Gastroesophageal sphincter (tissue), 4 donors: Measurements from ENCODE around the gene ZCCHC14. TPM values are rescaled to one million over a fixed set of nuclear protein-coding genes. Genes with fewer than 3 reads are reported as not detected.
"Not testable (repeated sequence)": the region's sequence is repeated elsewhere in the genome, so short reads cannot be mapped to it uniquely, and the experiment has no call there.

Experiments used
- ATAC-seq: fragments of 150-250 bp; one replicate; pipeline ENCODE4 v1.9.1; 2016; ENCODE audit warnings: mild to moderate bottlenecking, moderate library complexity
- H3K27ac ChIP-seq, 4 donors: fragments of 200-600 bp; sonication (generic) in 3 of 4; 1 replicate in 3 of 4; 2 replicates in 1 of 4; pipeline ENCODE4 v1.5.1; 2016 to 2019
- H3K27me3 ChIP-seq: fragments of 200-600 bp; sonication (generic); one replicate; pipeline ENCODE4 v1.5.1; 2019
- H3K36me3 ChIP-seq, 2 donors: fragments of 200-600 bp; sonication (generic); one replicate each; pipeline ENCODE4 v1.5.1; 2019; ENCODE audit warnings: control low read depth in 1 of 2
- H3K4me1 ChIP-seq, 3 donors: fragments of 200-600 bp; sonication (generic); 1 replicate in 2 of 3; 2 replicates in 1 of 3; pipeline ENCODE4 v1.5.1; 2016 to 2019; ENCODE audit warnings: control low read depth in 2 of 3
- H3K4me3 ChIP-seq, 2 donors: fragments of 200-600 bp; sonication (generic); one replicate each; pipeline ENCODE4 v1.5.1; 2019; ENCODE audit warnings: mild to moderate bottlenecking in 1 of 2, moderate library complexity in 1 of 2
- H3K9me3 ChIP-seq, 3 donors: fragments of 200-600 bp; sonication (generic); one replicate each; pipeline ENCODE4 v1.5.1; 2017 to 2019; ENCODE audit warnings: control low read depth in 2 of 3
- EP300 ChIP-seq: sonication (generic); formaldehyde crosslinking; IDR thresholded peaks from one replicate; pipeline ENCODE4 v1.6.1; 2017; ENCODE audit warnings: antibody characterized with exemption, mild to moderate bottlenecking
- POLR2A ChIP-seq, 2 donors: fragments of 450-650 bp; IDR thresholded peaks; one replicate each; pipeline ENCODE4 v1.6.1; 2017; ENCODE audit warnings: antibody characterized with exemption in 2 of 2, mild to moderate bottlenecking in 2 of 2, moderate library complexity in 1 of 2
- POLR2AphosphoS5 ChIP-seq: sonication (generic); formaldehyde crosslinking; IDR thresholded peaks from one replicate; pipeline ENCODE4 v1.6.1; 2017; ENCODE audit warnings: antibody characterized with exemption
- WGBS, 2 donors: methylation state at CpG; one replicate each; pipeline ENCODE4 v1.1.5; 2018; ENCODE audit warnings: low coverage in 1 of 2; 5-methylcytosine and 5-hydroxymethylcytosine counted together
- total RNA-seq, 4 donors: library from RNA; depleted of rRNA; stranded (reverse); fragments of >200 nt; gene quantifications; one replicate each; pipeline ENCODE4 v1.1.0, GENCODE V29; 2016
- TF ChIP-seq, protein P1 (sequence below), 4 experiments: fragments of 200-600 bp in 2 of 4; fragments of 450-650 bp in 2 of 4; sonication (generic) in 1 of 4; IDR thresholded peaks; one replicate each; pipeline ENCODE4 v1.5.1; 2017 to 2019; ENCODE audit warnings: antibody characterized with exemption in 4 of 4, mild to moderate bottlenecking in 2 of 4, moderate library complexity in 2 of 4

The ZCCHC14 gene
- total RNA-seq, 4 donors from 2014 or later: 15.5 to 24.9 (median 19.9) TPM

DNA sequence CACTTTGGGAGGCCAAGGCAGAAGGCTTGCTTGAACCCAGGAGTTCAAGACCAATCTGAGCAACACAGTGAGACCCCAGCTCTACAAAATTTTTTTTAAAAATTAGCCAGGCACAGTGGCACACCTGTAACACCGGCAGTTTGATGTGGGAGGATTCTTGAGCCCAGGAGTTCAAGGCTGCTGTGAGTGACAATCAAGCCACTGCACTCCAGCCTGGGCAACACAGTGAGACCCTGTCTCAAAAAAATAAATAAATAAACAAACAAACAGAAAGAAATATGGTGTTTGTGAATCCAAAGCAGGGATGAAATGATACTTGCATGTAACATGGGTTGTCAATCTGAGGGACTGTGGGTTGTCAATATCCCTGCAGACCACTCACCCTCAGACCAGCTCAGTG, 125.9 kb downstream of the ZCCHC14 start:
- Histone ChIP-seq H3K4me1 (peaks cover 0 to 91% (median 27%) of the 10 kb centered on the region in 3 donors), H3K9me3 (no peaks in the 10 kb centered on the region), H3K27me3 (no peaks in the 10 kb centered on the region), H3K36me3 (peaks cover 0 to 26% of the 10 kb centered on the region in 2 donors), H3K4me3 (no peak overlapping the region), H3K27ac (peak overlapping the region in 1 of 4 donors; percentile 27)
- 80% methylated on average over 1 of the region's 1 CpG; no CpG with 5 or more reads in 1 of the 2 donors for WGBS, 2 donors
- TF ChIP-seq, protein P1, sequence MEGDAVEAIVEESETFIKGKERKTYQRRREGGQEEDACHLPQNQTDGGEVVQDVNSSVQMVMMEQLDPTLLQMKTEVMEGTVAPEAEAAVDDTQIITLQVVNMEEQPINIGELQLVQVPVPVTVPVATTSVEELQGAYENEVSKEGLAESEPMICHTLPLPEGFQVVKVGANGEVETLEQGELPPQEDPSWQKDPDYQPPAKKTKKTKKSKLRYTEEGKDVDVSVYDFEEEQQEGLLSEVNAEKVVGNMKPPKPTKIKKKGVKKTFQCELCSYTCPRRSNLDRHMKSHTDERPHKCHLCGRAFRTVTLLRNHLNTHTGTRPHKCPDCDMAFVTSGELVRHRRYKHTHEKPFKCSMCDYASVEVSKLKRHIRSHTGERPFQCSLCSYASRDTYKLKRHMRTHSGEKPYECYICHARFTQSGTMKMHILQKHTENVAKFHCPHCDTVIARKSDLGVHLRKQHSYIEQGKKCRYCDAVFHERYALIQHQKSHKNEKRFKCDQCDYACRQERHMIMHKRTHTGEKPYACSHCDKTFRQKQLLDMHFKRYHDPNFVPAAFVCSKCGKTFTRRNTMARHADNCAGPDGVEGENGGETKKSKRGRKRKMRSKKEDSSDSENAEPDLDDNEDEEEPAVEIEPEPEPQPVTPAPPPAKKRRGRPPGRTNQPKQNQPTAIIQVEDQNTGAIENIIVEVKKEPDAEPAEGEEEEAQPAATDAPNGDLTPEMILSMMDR (IDR thresholded peaks at IDR 0.05): no peak
- no peak for ATAC-seq

DNA sequence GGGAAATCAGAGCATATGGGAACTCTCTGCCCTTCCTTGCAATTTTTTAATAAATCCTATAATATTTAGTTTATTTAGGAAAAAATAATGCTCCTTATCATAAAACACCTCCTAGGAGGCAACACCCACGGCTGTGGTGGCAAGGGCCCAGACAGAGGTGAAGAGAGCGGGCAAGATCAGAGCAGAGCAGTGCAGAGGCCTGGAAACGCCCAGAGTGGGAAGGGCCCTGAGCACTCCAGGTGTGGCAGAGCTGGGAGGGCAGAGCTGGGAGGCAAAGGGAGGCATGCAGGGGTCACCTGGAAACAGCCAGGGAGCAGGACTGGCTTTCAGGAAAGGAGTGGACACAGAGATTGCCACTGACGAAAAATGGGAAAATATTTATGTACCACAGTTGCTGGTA, 126.5 kb downstream of the ZCCHC14 start:
- H3K4me3 ChIP-seq: no peak overlapping the region
- TF ChIP-seq, protein P1 (IDR thresholded peaks at IDR 0.05): no peak
- H3K27ac ChIP-seq: no peak overlapping the region
- 80 to 100% methylated on average over 1 to 2 of the region's 4 CpGs for WGBS, 2 donors
- peaks cover 0 to 84% (median 26%) of the 10 kb centered on the region in 3 donors for H3K4me1 ChIP-seq
- peaks cover 0 to 32% of the 10 kb centered on the region in 2 donors for H3K36me3 ChIP-seq
- H3K27me3 ChIP-seq: no peaks in the 10 kb centered on the region
- no peaks in the 10 kb centered on the region for H3K9me3 ChIP-seq
- no peak for ATAC-seq

DNA sequence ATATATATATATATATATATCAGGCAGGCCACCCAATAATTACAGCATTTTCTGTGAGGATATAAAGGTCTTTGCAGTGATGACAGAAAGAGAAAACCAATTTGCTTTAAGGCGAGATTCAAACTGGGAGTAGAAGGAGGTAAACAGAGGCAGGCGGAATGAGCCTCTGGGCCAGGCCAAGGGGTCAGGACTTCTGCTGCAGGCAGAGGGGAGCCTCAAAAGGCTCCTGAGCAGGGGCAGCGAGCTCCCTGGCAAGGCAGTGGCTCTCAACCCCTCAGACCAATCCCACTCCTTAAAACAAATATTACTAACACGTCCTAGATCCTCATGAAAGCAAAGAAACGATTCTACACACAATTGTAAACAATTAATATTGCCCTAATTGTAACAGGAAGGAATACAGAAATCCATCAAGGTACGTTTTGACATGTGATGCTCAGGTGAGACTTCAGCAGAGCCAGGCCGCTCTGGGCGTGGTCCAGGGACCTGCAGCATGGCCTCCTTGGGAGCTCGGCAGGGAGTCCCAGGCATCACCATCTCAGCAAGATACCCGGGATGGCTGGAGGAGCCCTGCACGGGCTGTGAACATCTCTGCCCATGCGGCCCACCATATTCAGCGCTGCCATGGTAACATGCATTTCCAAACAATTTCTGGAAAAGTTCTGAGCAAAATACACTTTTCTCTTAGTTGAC, 127.7 kb downstream of the ZCCHC14 start:
- peak overlapping the region in 2 of 4 donors; percentile 44 to 82 for H3K27ac ChIP-seq
- H3K4me3 ChIP-seq: no peak overlapping the region
- H3K4me1 ChIP-seq: peaks cover 0 to 73% (median 19%) of the 10 kb centered on the region in 3 donors
- 83 to 86% methylated on average over 5 to 8 of the region's 13 CpGs for WGBS, 2 donors
- no peaks in the 10 kb centered on the region for H3K9me3 ChIP-seq
- no peaks in the 10 kb centered on the region for H3K27me3 ChIP-seq
- peaks cover 0 to 43% of the 10 kb centered on the region in 2 donors for H3K36me3 ChIP-seq
- ATAC-seq: no peak
- TF ChIP-seq POLR2A (IDR thresholded peaks at IDR 0.05) (no peak), POLR2AphosphoS5 (no peak), EP300 (no peak)
- TF ChIP-seq, protein P1 (IDR thresholded peaks at IDR 0.05): no peak

DNA sequence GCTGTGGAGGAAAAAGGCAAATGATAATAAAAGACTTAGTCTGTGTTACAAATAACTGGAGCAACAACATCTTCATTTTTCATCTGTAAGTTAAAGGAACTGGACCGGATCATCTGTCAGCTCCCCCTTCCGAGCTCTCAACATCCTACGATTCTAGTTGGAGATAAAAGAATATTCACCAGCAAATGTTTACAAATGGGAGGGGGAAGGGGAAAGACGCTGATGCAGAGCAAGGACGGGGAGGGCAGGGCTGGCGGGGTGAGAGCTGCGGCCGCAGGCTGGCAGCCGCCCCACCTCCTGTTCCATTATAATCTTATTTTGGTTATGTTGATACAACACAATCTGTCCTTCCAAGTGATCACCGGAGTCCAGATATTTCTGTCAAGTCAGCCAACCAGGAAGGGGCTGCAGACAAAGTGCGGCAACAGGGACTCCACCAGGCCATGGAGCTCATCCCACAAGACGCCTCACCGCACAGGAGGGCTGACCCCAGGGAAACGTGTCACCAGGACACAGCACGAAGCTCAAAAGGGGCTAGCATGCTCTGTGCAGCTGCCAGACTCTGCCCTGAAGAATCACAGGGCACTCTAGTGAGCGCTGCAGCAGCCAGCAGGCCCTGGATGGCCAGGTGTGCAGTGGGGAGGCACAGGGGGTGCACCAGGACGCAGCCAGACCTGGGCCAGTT, 128.9 kb downstream of the ZCCHC14 start:
- Histone ChIP-seq H3K9me3 (no peaks in the 10 kb centered on the region), H3K4me1 (peaks cover 0 to 60% (median 13%) of the 10 kb centered on the region in 3 donors), H3K4me3 (peak overlapping the region in 1 of 2 donors; percentile 22), H3K36me3 (peaks cover 0 to 56% of the 10 kb centered on the region in 2 donors), H3K27me3 (no peaks in the 10 kb centered on the region), H3K27ac (peak overlapping the region; percentile 41 to 82 (median 78))
- TF ChIP-seq, protein P1 (IDR thresholded peaks at IDR 0.05): peak in 1 of 4 experiments; percentile 10
- TF ChIP-seq POLR2AphosphoS5: no peak
- 0 to 10% methylated on average over 3 to 10 of the region's 17 CpGs for WGBS, 2 donors
- peak; percentile 82 for ATAC-seq

DNA sequence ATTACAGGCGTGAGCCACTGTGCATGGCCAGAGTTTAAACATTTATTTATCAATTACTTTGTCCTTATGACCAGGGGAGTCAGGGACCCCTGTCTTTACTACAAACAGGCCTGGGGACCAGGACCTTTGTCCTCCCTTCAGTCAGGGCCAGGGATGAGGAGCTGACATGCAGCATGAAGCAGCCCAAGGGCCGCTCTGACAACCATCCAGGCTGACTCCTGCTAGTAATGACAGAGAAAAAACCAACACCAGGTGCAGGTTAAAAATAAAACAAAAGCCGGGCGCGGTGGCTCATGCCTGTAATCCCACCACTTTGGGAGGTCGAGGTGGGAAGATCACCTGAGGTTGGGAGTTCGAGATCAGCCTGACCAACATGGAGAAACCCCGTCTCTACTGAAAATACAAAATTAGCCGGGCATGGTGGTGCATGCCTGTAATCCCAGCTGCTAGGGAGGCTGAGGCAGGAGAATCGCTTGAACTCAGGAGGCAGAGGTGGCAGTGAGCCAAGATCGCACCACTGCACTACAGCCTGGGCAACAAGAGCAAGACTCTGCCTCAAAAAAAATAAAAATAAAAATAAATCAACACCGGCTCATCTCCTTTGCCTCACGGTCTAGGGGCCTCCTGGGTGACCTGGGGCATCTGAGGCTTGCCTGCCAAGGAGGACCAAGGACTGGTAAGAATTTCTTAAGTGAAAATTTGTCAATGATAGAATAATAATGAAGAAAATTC, 129.8 kb downstream of the ZCCHC14 start:
- H3K36me3 ChIP-seq: peaks cover 0 to 65% of the 10 kb centered on the region in 2 donors
- H3K4me3 ChIP-seq, ATAC-seq, H3K27me3 ChIP-seq, H3K9me3 ChIP-seq: not testable (repeated sequence)
- WGBS, 2 donors: 71 to 89% methylated on average over 2 to 9 of the region's 13 CpGs
- H3K4me1 ChIP-seq: peaks cover 0 to 51% (median 13%) of the 10 kb centered on the region in 3 donors
- peak overlapping the region; percentile 41 to 82 (median 78) for H3K27ac ChIP-seq
